Heart left ventricle (tissue), 16 donors: ENCODE results near the gene XYLT1. TPM values are rescaled to one million over a fixed set of nuclear protein-coding genes. Genes with fewer than 3 reads are reported as not detected.

Source experiments
- ATAC-seq, 4 donors: fragments of 200-7000 bp; cut with Tn5 transposase; one replicate each; pipeline ENCODE4 v1.9.1; 2020 to 2022; ENCODE audit warnings: moderate library complexity in 4 of 4, mild to moderate bottlenecking in 3 of 4, moderate number of reproducible peaks in 1 of 4
- DNase-seq, 5 donors: peaks; one replicate each; pipeline ENCODE4 v3.0.0-alpha.2; 2020
- H3K27ac ChIP-seq, 12 donors: fragments of 200-600 bp; sonication (generic) in 4 of 12; one replicate each; pipeline versions ENCODE4 v1.5.0 to v1.8.0; 2016 to 2022; ENCODE audit warnings: mild to moderate bottlenecking in 2 of 12
- H3K27me3 ChIP-seq, 9 donors: fragments of 200-600 bp; sonication (generic) in 2 of 9; one replicate each; pipeline versions ENCODE4 v1.5.1 to v1.8.0; 2016 to 2022; ENCODE audit warnings: mild to moderate bottlenecking in 3 of 9
- H3K36me3 ChIP-seq, 9 donors: fragments of 200-600 bp; sonication (generic) in 2 of 9; one replicate each; pipeline versions ENCODE4 v1.5.0 to v1.8.0; 2018 to 2022; ENCODE audit warnings: mild to moderate bottlenecking in 2 of 9
- H3K4me1 ChIP-seq, 12 donors: fragments of 200-600 bp; sonication (generic) in 4 of 12; one replicate each; pipeline versions ENCODE4 v1.5.0 to v1.8.0; 2016 to 2022; ENCODE audit warnings: mild to moderate bottlenecking in 3 of 12
- H3K4me3 ChIP-seq, 12 donors: fragments of 200-600 bp; sonication (generic) in 4 of 12; one replicate each; pipeline versions ENCODE4 v1.5.0 to v1.8.0; 2017 to 2022; ENCODE audit warnings: mild to moderate bottlenecking in 9 of 12, moderate library complexity in 4 of 12
- H3K9me3 ChIP-seq, 12 donors: fragments of 200-600 bp; sonication (generic) in 4 of 12; one replicate each; pipeline versions ENCODE4 v1.5.0 to v1.8.0; 2016 to 2022; ENCODE audit warnings: mild to moderate bottlenecking in 1 of 12
- CTCF ChIP-seq, 12 donors: fragments of 200-600 bp; sonication (generic) in 4 of 12; IDR thresholded peaks; one replicate each; pipeline versions ENCODE4 v1.5.0 to v1.8.0; 2018 to 2022; ENCODE audit warnings: antibody characterized with exemption in 12 of 12, mild to moderate bottlenecking in 5 of 12
- POLR2A ChIP-seq, 2 donors: fragments of 450-650 bp; IDR thresholded peaks; one replicate each; pipeline ENCODE4 v1.6.1; 2017; ENCODE audit warnings: antibody characterized with exemption in 2 of 2, mild to moderate bottlenecking in 2 of 2, moderate library complexity in 2 of 2
- whole genome bisulfite sequencing, 4 donors: extraction: QIAGEN DNeasy Blood & Tissue Kit in 2 of 4; methylation state at CpG; one replicate each; pipeline versions ENCODE4 v1.1.5 to v1.1.7; 2013 to 2018; 5-methylcytosine and 5-hydroxymethylcytosine counted together
- intact Hi-C, 10 donors: fragments of 100-400 bp; cut with DNase I; formaldehyde crosslinking; loops; one replicate each; pipeline versions ENCODE4 v1.11.1 to v1.14.2; 2022
- polyA plus RNA-seq, 2 donors: library from polyadenylated mRNA; stranded (reverse); fragments of 200-250 nt; gene quantifications; one replicate each; pipeline ENCODE4 v1.2.3, GENCODE V29; 2013
- total RNA-seq, 9 donors: library from RNA; depleted of rRNA in 2 of 9; stranded (reverse); fragments of >200 nt in 2 of 9; fragmentation: NEBNext Ultra II Directional in 3 of 9; extraction: Animal tissue kit (Norgen Biotek cat#: 25700) in 3 of 9; gene quantifications; one replicate each; pipeline versions ENCODE4 v1.1.0 to v1.2.4, GENCODE V29; 2016 to 2023
- donor health status: ischemic (EF 13 %, LVEDD 7.1; RV severe dilation, severe dysfunction).
- donor health status: healthy with polysubstance abuse.
- donor health status: DM: no; HTN: yes; CAD: no.
- donor health status: DM: no; HTN: no; CAD: no.
- donor health status: ischemic (EF 25% LVEDD 6.9; RV normal size, moderate dysfunction).
- donor health status: ischemic (EF 25% LVEDD 5.7; RV mildly dilated, moderate dysfunction).
- donor health status: healthy.
- donor health status: DM: yes; HTN: yes; CAD: no.
- donor health status: ischemic (EF 35%, LVEDD 5.7; RV mildly dilated, moderate dysfunction).
- donor health status: nonischemic (EF 11% LVEDD 7.7; RV severe dilation, severe dysfunction).
- donor health status: DM: yes; HTN: yes; CAD: no.
- donor health status: PGD.
- donor health status: ischemic (EF 29% LVEDD 5.4; RV normal size, mild dysfunction).
- donor health status: nonischemic (EF 23%, LVEDD 6.1; RV moderate dilation, normal function).

Gene XYLT1
- total and polyA plus RNA-seq, 11 donors = 0.46 to 12.3 (median 2.4) TPM

DNA sequence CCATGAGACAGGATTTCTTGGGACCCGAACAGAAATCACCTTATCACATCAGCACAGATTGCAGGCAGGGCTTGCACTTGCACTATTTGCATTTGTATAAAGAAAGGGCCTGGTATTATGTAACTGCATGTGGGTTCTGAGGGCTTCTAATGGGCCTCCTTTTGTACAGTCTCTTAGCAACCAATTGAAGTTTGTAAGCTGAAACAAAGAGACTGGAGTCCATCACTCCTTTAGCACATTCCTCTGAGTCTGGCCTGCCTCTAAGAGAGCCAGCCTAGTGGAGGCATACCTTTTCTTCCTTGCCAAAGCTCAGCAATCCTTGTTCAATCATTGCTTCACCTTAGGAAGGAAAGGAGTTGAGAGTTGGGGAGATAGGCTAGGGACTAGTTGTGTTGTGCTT is 387.1 kb downstream of the XYLT1 start:
- no peak overlapping the region for H3K27ac ChIP-seq
- intact Hi-C loops = no loop called here
- DNase-seq = no peak
- no peaks in the 10 kb centered on the region for H3K4me1 ChIP-seq
- no peak for ATAC-seq
- no peaks in the 10 kb centered on the region for H3K9me3 ChIP-seq
- TF ChIP-seq CTCF (IDR thresholded peaks at IDR 0.05) (no peak), POLR2A (IDR thresholded peaks at IDR 0.05) (no peak)
- no peak overlapping the region for H3K4me3 ChIP-seq
- H3K36me3 ChIP-seq = no peaks in the 10 kb centered on the region
- peaks cover 0 to 15% (median 0%) of the 10 kb centered on the region in 9 donors for H3K27me3 ChIP-seq
- 2 to 19% (median 13%) methylated on average over 1 of the region's 1 CpG for WGBS, 4 donors

DNA sequence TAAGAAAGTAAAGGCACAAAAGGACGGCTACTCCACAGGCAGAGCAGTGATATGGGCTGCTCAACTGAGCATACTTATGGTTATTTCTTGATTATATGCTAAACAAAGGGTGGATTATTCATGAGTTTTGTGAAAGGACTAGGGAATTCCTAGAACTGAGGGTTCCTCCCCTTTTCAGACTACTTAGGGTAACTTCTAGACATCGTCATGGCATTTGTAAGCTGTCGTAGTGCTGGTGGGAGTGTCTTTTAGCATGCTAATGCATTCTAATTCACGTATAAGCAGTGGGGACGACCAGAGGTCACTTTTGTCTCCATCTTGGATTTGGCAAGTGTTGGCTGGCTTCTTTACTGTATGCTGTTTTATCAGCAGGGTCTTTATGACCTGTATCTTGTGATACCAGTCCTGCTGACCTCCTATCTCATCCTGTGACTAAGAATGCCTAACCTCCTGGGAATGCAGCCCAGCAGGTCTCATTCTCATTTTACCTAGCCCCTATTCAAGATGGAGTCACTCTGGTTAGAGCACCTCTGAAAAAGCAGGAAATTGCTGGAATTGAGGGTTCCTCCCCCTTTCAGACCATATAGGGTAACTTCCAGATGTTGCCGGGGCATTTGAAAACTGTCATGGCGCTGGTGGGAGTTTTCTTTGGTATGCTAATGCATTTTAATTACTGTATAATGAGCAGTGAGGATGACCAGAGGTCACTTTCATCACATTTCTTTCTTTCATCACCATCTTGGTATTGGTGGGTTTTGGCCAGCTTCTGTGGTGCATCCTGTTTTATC is 388.5 kb downstream of the XYLT1 start:
- intact Hi-C loops = no loop called here
- Histone ChIP-seq H3K36me3 (no peaks in the 10 kb centered on the region), H3K27ac (no peak overlapping the region), H3K4me1 (no peaks in the 10 kb centered on the region), H3K9me3 (no peaks in the 10 kb centered on the region), H3K27me3 (peaks cover 0 to 20% (median 0%) of the 10 kb centered on the region in 9 donors), H3K4me3 (no peak overlapping the region)
- 71 to 78% (median 75%) methylated on average over 7 of the region's 7 CpGs for WGBS, 4 donors
- TF ChIP-seq POLR2A (IDR thresholded peaks at IDR 0.05) (no peak), CTCF (IDR thresholded peaks at IDR 0.05) (no peak)
- no peak for DNase-seq
- ATAC-seq = no peak

- no peak for ATAC-seq
- Histone ChIP-seq H3K9me3 (no peaks in the 10 kb centered on the region), H3K36me3 (no peaks in the 10 kb centered on the region), H3K27me3 (peaks cover 0 to 16% (median 0%) of the 10 kb centered on the region in 9 donors), H3K27ac (no peak overlapping the region), H3K4me3 (no peak overlapping the region), H3K4me1 (no peaks in the 10 kb centered on the region)
- no peak for DNase-seq
- TF ChIP-seq CTCF (IDR thresholded peaks at IDR 0.05) = no peak
- no peak for TF ChIP-seq POLR2A (IDR thresholded peaks at IDR 0.05)
- WGBS, 4 donors = 52 to 67% (median 61%) methylated on average over 1 of the region's 1 CpG
- intact Hi-C loops = no loop called here
Observed at GRCh38 chr16:17080105-17080504, 390.7 kb downstream of the XYLT1 start.

DNA sequence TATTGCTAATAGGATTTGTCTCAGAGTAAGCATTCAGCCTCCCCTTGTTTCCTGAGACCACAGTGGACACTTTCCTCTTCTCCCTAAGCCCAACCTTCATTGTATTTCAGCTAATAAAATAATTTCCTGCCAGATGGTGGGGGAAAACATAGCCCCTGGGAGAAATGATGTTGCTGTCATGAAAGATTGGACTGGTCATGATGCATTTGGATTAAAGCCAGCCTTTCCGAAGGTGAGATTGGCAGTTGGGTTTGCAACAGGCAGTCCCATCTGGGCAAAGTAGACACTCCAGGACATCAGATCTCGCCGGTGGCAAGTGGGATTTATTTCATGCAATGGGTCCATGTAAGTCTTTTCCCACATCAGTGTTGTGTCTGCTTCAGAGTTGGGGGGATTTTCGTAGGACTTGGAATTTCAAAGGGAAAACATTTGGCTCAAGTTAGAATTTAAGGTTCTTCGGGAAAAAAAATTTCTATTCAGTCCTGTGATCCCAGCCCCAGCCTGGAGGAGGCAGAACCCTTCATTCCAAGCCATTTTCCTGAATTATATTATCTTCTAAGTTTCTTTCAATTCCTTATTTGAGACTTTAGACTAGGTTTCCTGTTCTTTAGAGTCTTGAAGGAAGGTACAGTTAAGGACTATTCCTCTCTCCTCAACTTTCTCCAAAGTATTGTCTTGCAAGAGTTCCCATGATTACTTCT is 391.7 kb downstream of the XYLT1 start:
- Histone ChIP-seq H3K27me3 (peaks cover 0 to 16% (median 0%) of the 10 kb centered on the region in 9 donors), H3K36me3 (no peaks in the 10 kb centered on the region), H3K4me1 (no peaks in the 10 kb centered on the region), H3K27ac (no peak overlapping the region), H3K4me3 (no peak overlapping the region), H3K9me3 (no peaks in the 10 kb centered on the region)
- DNase-seq = no peak
- 67 to 80% (median 77%) methylated on average over 5 of the region's 5 CpGs for WGBS, 4 donors
- no peak for ATAC-seq
- no peak for TF ChIP-seq POLR2A (IDR thresholded peaks at IDR 0.05)
- no peak for TF ChIP-seq CTCF (IDR thresholded peaks at IDR 0.05)
- intact Hi-C loops = no loop called here
